Right lobe of liver (tissue), 4 donors: ENCODE measurements around the gene OR9A2.

Experiments used
- CTCF ChIP-seq, 4 donors: fragments of 200-600 bp in 3 of 4; fragments of 450-650 bp in 1 of 4; IDR thresholded peaks; one replicate each; pipeline versions ENCODE4 v1.5.1 to v1.8.0; 2016 to 2022; ENCODE audit warnings: antibody characterized with exemption in 4 of 4, mild to moderate bottlenecking in 2 of 4
- POLR2A ChIP-seq: fragments of 450-650 bp; IDR thresholded peaks from one replicate; pipeline ENCODE4 v1.6.1; 2017; ENCODE audit warnings: antibody characterized with exemption, mild to moderate bottlenecking
- donor health status: DM: no; HTN: no; CAD: no.
- donor health status: DM: no; HTN: no; CAD: no.
- donor health status: DM: no; HTN: yes; CAD: no.

GRCh38 chr7:143048827-143049226 is 21.9 kb upstream of the OR9A2 start:
- TF ChIP-seq CTCF (IDR thresholded peaks at IDR 0.05), result no peak
- TF ChIP-seq POLR2A, result no peak
